Fibroblast of the conjunctiva (primary cell): ENCODE data around the gene CAPS.
"Not testable (repeated sequence)": the region's sequence is repeated elsewhere in the genome, so short reads cannot be mapped to it uniquely, and the experiment has no call there.

Source experiments
- DNase-seq: peaks from one replicate; pipeline ENCODE4 v3.0.0-alpha.2; 2010; ENCODE audit warnings: low read depth

The CAPS gene

DNA sequence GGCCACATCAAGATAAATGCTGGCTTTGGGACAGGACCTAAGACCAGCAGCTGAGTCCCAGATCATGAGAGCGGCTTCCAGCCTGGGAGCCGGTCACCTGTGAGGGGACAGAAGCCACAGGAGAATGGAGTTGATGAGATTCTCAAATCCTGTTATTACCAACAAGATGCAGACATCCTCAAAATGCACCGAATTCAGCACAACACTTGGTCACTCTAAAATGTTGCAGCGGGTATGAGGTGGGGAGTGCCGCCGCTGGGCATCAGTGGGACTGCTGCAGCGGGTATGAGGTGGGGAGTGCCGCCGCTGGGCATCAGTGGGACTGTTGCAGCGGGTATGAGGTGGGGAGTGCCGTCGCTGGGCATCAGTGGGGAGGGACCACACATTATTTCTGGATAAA, 42.7 kb downstream of the CAPS start:
- no peak for DNase-seq

DNA sequence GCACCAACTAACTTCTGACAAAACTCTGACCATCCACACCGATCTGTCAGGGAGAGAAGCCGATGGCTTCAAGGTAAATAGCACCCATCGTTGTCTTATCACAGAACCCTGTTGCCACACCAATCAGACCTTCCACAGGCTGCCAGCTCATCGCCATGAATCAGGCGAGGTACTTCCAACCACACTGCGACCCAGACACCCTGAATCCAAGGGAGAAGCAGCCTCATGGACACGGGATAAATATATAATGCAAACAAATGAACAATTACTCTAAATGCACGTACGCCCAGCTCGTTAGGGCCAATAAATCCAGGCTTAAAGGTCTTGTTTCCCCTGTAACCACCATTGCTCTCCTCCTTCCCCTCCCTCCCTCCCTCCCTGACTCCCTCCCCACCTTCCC, 43.1 kb downstream of the CAPS start:
- no peak for DNase-seq

- DNase-seq: no peak
These were observed 44.2 kb downstream of the CAPS start for GRCh38 chr19:5958074-5958850.

DNA sequence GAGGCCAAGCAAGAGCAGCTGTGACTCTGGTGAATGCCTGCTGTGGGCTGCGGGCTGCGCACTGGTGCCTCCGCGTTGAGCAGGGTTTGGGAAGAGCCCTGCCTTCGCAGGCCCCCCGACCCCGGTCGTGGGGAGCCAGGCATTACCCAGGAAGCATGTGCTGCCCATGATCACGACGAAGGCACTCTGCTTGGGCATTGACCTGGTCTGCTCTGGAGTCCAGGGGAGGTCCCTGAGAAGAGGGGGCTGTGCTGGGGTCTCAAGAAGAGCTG, 44.7 kb downstream of the CAPS start:
- DNase-seq: no peak

DNA sequence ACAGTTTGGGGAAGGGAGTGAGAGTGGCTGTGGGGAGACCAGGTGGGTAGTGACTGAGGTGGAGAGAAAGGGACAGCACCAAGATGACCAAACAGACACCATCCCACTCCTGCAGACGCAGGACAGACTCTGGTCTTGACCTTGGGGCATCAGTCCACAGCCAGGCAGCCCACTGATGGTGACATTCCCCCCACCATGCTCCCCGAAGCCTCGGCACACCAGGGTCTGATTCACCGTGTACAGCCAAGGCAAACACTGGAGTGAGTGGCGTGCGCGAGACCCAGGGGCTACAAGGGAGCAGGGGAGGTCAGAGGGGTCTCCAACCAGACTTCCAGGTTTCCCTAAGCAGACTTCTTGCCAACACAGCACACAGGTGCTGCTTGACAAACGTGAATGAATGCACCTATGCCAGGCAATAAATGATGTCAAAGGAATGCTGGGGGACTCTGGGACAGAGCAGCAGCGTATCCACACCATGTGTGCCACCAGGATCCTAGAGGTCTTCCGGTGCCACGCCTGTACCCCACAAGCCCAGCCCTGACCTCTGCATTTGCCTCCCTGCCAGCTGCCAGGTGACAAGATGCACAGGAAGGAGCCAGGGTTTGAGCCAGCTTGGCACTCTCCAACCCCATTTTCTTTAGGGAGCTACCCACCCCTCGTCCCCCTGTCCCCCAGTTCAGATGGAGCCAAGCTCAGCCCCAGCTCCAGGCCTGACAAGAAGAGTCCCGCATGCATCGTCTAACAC, 45.4 kb downstream of the CAPS start:
- no peak for DNase-seq

DNA sequence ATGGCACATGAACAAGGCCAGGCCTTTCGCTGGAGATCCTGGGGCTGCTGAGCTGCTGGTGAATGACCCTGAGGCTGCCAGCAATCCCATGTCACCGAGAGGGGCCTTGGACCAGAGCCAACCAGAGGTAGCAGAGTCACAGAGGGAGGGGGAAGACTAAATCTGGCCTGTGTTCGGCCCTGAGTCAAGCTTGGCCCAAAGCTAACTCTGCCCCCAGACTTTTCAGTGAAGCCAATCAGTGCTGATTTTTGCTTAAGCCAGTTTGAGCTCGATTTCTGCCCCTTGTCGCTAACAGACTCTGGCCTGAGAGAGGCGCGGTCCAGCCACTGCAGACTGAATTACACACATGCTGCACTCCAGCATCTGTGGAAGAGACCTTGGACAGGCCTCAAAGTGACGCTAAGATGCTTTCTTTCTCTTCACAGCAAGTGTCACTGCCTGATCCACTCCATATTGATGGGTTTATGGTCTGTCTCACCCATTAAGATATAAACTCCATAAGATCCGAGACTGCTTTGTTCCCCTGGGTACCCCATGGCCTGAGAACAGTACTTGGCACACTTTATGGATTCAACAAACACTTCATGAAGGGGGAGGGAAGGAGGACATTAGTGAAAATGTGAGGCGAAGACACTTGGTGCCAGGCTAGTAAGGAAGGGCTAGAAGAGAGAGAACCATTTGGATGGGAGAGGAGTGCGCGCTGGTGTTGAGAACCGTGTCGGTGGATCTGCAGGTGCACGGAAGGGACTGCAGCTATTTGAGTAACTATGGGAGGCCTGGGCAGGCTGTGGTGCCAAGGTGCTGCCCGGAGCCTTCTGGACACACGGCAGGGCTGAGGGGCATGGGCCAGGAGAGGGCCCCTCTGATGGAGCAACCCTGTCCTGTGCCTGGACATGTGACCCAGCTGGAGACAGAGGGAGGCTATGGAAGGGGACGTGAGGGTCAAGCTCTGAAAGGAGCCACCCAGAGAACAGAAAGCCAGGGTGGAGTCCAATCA, 46.2 kb downstream of the CAPS start:
- no peak for DNase-seq

DNA sequence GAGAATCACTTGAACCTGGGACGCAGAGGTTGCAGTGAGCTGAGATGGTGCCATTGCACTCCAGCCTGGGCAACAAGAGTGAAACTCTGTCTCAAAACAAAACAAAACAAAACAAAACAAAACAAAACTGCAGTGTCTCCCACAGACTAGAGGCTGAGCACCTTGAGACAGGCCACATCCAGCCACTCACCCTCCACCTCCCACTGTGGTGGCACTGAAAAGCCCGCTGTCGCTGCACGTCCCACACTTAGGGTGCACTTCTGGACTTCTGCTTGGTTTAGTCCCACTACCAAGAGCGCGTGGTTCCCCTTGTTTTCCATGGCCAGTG, 47.6 kb downstream of the CAPS start:
- DNase-seq: not testable (repeated sequence)

DNA sequence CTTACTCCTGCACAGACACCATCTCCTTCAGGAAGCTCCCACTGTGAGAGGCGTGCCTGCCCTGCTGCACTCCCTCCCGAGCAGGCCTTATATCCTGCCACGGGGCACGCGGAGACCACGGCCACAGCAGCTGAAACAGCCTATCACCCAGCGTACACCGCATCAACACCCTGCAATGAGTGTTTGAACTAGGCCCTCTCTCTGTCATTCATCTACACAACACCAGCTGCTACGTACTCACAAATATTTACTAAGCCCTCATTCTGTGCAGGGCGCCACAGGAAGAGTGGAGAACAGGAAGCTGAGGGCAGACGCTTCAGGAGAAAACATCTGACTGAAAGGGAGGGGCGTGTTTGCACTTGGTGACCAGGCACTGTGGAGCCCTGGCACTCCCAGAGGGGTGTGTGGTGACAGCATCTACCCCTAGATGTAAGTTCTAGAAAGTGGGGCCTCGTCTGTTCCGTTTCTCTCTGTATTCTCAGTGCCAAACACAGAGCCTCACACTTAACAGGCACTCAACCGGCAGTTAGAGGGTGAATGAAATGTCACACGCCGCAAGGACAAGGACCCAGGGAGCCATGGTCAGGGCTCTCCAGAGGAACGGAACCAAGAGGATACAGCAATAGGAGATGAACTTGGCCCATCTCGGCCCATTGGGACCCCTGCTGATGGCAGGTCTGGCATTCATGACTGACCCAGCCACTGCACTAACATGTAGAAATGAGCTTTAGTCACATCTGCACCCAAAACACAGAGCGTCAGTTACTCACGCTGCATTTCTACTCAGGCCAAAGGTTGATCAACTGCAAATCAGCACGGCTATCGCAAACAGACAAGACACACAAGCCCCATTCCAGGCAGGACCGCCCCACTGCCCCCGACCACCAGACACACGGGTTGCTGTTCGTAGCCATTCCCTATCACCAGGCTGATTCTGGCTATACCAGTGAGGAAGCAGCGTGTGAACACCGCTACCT, 48.2 kb downstream of the CAPS start:
- no peak for DNase-seq

- DNase-seq: not testable (repeated sequence)
These were observed 49.2 kb downstream of the CAPS start for GRCh38 chr19:5963259-5963658.

GRCh38 chr19:5963855-5964254, 49.8 kb downstream of the CAPS start:
- DNase-seq: no peak

- no peak for DNase-seq
These were observed 50.9 kb downstream of the CAPS start for GRCh38 chr19:5964816-5965565.
